Endothelial cell of umbilical vein (primary cell): ENCODE results near the gene PDIA5. TPM values are rescaled to one million over a fixed set of nuclear protein-coding genes. Genes with fewer than 3 reads are reported as not detected.

Experiments used
- BruUV-seq: library from RNA; stranded (reverse); fragments of 400-500 nt; replicated peaks from 2 replicates; lab custom pipeline; 2021; lab: Mats Ljungman, UMichigan
- CTCF ChIA-PET: fragments of 300-600, 350-600 bp; sonication (Branson Sonifier 250); formaldehyde crosslinking; loops from one replicate; lab custom pipeline; 2021; ENCODE audit warnings: antibody characterized with exemption, inconsistent platforms; lab: Charles Lee
- POLR2A ChIA-PET: fragments of 300-600, 350-600 bp; sonication (Branson Sonifier 250); formaldehyde crosslinking; loops from one replicate; lab custom pipeline; 2021; ENCODE audit warnings: antibody characterized with exemption, inconsistent platforms; lab: Charles Lee
- DNase-seq: peaks from one replicate; pipeline ENCODE4 v3.0.0-alpha.2; 2011; ENCODE audit warnings: low read depth, low spot score
- FAIRE-seq: peaks from 2 replicates; lab custom pipeline; 2011; peaks lifted over from hg19 to GRCh38; lab: Jason Lieb, UNC
- H2AFZ ChIP-seq: 2 replicates; pipeline ENCODE4 v1.6.0; 2012; ENCODE audit warnings: low read depth, low read length, control low read depth, inconsistent platforms
- H3K27ac ChIP-seq: 2 replicates; pipeline ENCODE4 v1.5.1; 2011; ENCODE audit warnings: low read depth, mild to moderate bottlenecking, control low read depth, low read length, moderate library complexity; ENCODE audit not compliant: insufficient read depth
- H3K27me3 ChIP-seq, 2 experiments: 2 replicates each; pipeline versions ENCODE4 v1.6.0 to v1.6.1; 2011; ENCODE audit warnings: low read length in 2 of 2, mixed read lengths in 1 of 2; ENCODE audit not compliant: control insufficient read depth in 2 of 2, insufficient read depth in 2 of 2
- H3K36me3 ChIP-seq, 2 experiments: 2 replicates in 1 of 2; 3 replicates in 1 of 2; pipeline ENCODE4 v1.5.1; 2011; ENCODE audit warnings: low read length in 2 of 2, mild to moderate bottlenecking in 1 of 2, moderate library complexity in 1 of 2; ENCODE audit not compliant: control insufficient read depth in 2 of 2, insufficient read depth in 2 of 2; ENCODE audit errors: extremely low read depth in 1 of 2
- H3K4me1 ChIP-seq: 3 replicates; pipeline ENCODE4 v1.5.1; 2011; ENCODE audit warnings: mild to moderate bottlenecking, low read length; ENCODE audit not compliant: control insufficient read depth, insufficient read depth; ENCODE audit errors: extremely low read depth
- H3K4me2 ChIP-seq: 2 replicates; pipeline ENCODE4 v1.6.1; 2011; ENCODE audit warnings: low read length, control low read depth, mixed read lengths; ENCODE audit not compliant: insufficient read depth
- H3K4me3 ChIP-seq, 3 experiments: fragments of 200-600 bp in 1 of 3; sonication (generic), shearing (Covaris generic) in 1 of 3; replicated peaks in 1 of 3; 2 replicates each; pipeline ENCODE4 v1.5.1; 2011 to 2016; ENCODE audit warnings: control low read depth in 3 of 3, low read length in 3 of 3, mild to moderate bottlenecking in 2 of 3, inconsistent platforms in 1 of 3, low read depth in 1 of 3, moderate library complexity in 1 of 3; ENCODE audit not compliant: insufficient read depth in 1 of 3
- H3K79me2 ChIP-seq: 2 replicates; pipeline ENCODE4 v1.6.0; 2012; ENCODE audit warnings: low read length, inconsistent platforms; ENCODE audit not compliant: control insufficient read depth, insufficient read depth
- H3K9ac ChIP-seq: replicated peaks from 2 replicates; pipeline ENCODE3; 2011; ENCODE audit warnings: low read length, control low read depth; ENCODE audit not compliant: insufficient read depth; ENCODE audit errors: extremely low read depth
- H3K9me1 ChIP-seq: replicated peaks from 3 replicates; pipeline ENCODE4 v1.6.0; 2011; ENCODE audit warnings: mild to moderate bottlenecking, low read length; ENCODE audit not compliant: control insufficient read depth, insufficient read depth; ENCODE audit errors: extremely low read depth
- H3K9me3 ChIP-seq: replicated peaks from 2 replicates; pipeline ENCODE4 v1.5.1; 2012; ENCODE audit warnings: low read length, inconsistent platforms; ENCODE audit not compliant: control insufficient read depth, insufficient read depth
- H4K20me1 ChIP-seq: replicated peaks from 2 replicates; pipeline ENCODE3; 2011; ENCODE audit warnings: mild to moderate bottlenecking, low read length; ENCODE audit not compliant: control insufficient read depth, insufficient read depth; ENCODE audit errors: extremely low read depth
- EZH2 ChIP-seq: IDR thresholded peaks from 2 replicates; pipeline ENCODE4 v1.6.1; 2012; ENCODE audit warnings: borderline replicate concordance, low read depth, mild to moderate bottlenecking, moderate library complexity, low read length, inconsistent platforms; ENCODE audit not compliant: severe bottlenecking
- FOS ChIP-seq: IDR thresholded peaks from 2 replicates; pipeline ENCODE4 v1.6.1; 2011; ENCODE audit warnings: mild to moderate bottlenecking, low read length, moderate library complexity, borderline replicate concordance; ENCODE audit not compliant: insufficient read depth
- GATA2 ChIP-seq: IDR thresholded peaks from 2 replicates; pipeline ENCODE4 v1.7.0; 2011; ENCODE audit warnings: low read depth, mild to moderate bottlenecking, moderate library complexity, mixed read lengths, low read length; ENCODE audit not compliant: insufficient read length, insufficient read depth
- JUN ChIP-seq: IDR thresholded peaks from 2 replicates; pipeline ENCODE4 v1.6.1; 2011; ENCODE audit warnings: borderline replicate concordance, low read depth; ENCODE audit not compliant: insufficient read length, insufficient read depth
- MYC ChIP-seq: IDR thresholded peaks from one replicate; pipeline ENCODE4 v1.6.1; 2011; ENCODE audit warnings: mild to moderate bottlenecking, low read depth, low read length
- POLR2A ChIP-seq: IDR thresholded peaks from 2 replicates; pipeline ENCODE4 v1.6.1; 2012; ENCODE audit warnings: low read depth, mild to moderate bottlenecking, control low read depth, low read length
- POLR2AphosphoS5 ChIP-seq: IDR thresholded peaks from 2 replicates; pipeline ENCODE4 v1.6.1; 2012; ENCODE audit warnings: low read depth, mild to moderate bottlenecking, control low read depth, low read length, moderate library complexity; ENCODE audit not compliant: insufficient read depth
- dilution Hi-C: fragments of 300-500 bp; cut with MboI; formaldehyde crosslinking; loops from one replicate; pipeline ENCODE4 v1.15.0; 2019; ENCODE audit warnings: low sequenced_read_pairs; ENCODE audit not compliant: extremely low pct_ligation_motif_present
- intact Hi-C: fragments of 100-400 bp; cut with micrococcal nuclease; formaldehyde crosslinking; loops from one replicate; pipeline ENCODE4 v1.10.0; 2022
- polyA plus RNA-seq, 4 experiments: library from polyadenylated mRNA; depleted of rRNA in 3 of 4; stranded (reverse) in 3 of 4; unstranded in 1 of 4; fragments of >200 nt; gene quantifications; 2 replicates each; pipeline versions ENCODE4 v1.2.1 to v1.2.3, GENCODE V29; 2011 to 2012; ENCODE audit warnings: missing spikeins in 1 of 4
- total RNA-seq: library from RNA; stranded (reverse); gene quantifications from 2 replicates; pipeline ENCODE4 v1.2.3, GENCODE V29; 2021
- TF ChIP-seq, protein P1 (sequence below): IDR thresholded peaks from 2 replicates; pipeline ENCODE4 v1.6.1; 2011; ENCODE audit not compliant: insufficient read depth, insufficient read length
- TF ChIP-seq, protein P2 (sequence below), 2 donors: IDR thresholded peaks; 1 replicate in 1 of 2; 2 replicates in 1 of 2; pipeline ENCODE4 v1.5.1; 2011; ENCODE audit warnings: low read length in 2 of 2, mild to moderate bottlenecking in 2 of 2, moderate library complexity in 2 of 2, control low read depth in 1 of 2, inconsistent platforms in 1 of 2, low read depth in 1 of 2; ENCODE audit not compliant: insufficient read depth in 1 of 2; ENCODE audit errors: extremely low read depth in 1 of 2

PDIA5 gene
- total and polyA plus RNA-seq, 2 donors (not counting 3 experiments of a cell fraction or from before 2014, with no cell fraction given), result 55.7 to 85.6 TPM

GRCh38 chr3:123089611-123090331, 22.9 kb downstream of the PDIA5 start:
- no peak for FAIRE-seq
- no TSS peak for BruUV-seq
- Histone ChIP-seq H3K4me2 (no peak overlapping the region), H3K27me3 (no peaks in the 10 kb centered on the region), H3K4me1 (peaks cover 5% of the 10 kb centered on the region), H4K20me1 (no peaks in the 10 kb centered on the region), H3K27ac (no peak overlapping the region), H3K36me3 (peaks cover 4 to 20% of the 10 kb centered on the region in 2 experiments), H2AFZ (no peak overlapping the region), H3K79me2 (peaks cover 66% of the 10 kb centered on the region), H3K9ac (no peak overlapping the region), H3K4me3 (no peak overlapping the region), H3K9me1 (no peaks in the 10 kb centered on the region), H3K9me3 (no peaks in the 10 kb centered on the region)
- DNase-seq, result no peak
- CTCF ChIA-PET, result interaction anchor here (1.0 to 1.5 kb wide), 3 partner anchors 22 to 46 kb away, joined by 3 to 6 read pairs (median 4); partner anchors contain the start of gene PDIA5
- dilution Hi-C loops, result no loop called here
- POLR2A ChIA-PET, result interaction anchor here (1.1 kb wide), 1 partner anchor 23 kb away, joined by 3 read pairs; the partner anchor contains the start of gene PDIA5
- intact Hi-C loops, result loop anchor here (10.0 kb wide), 2 partner anchors 295 to 495 kb away; partner anchors contain the start of genes HACD2, HSPBAP1 and SLC49A4
- TF ChIP-seq, protein P1, sequence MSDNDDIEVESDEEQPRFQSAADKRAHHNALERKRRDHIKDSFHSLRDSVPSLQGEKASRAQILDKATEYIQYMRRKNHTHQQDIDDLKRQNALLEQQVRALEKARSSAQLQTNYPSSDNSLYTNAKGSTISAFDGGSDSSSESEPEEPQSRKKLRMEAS, result no peak
- TF ChIP-seq POLR2AphosphoS5 (no peak), MYC (no peak), GATA2 (no peak), FOS (no peak), EZH2 (no peak), JUN (no peak), POLR2A (no peak)
- TF ChIP-seq, protein P2, sequence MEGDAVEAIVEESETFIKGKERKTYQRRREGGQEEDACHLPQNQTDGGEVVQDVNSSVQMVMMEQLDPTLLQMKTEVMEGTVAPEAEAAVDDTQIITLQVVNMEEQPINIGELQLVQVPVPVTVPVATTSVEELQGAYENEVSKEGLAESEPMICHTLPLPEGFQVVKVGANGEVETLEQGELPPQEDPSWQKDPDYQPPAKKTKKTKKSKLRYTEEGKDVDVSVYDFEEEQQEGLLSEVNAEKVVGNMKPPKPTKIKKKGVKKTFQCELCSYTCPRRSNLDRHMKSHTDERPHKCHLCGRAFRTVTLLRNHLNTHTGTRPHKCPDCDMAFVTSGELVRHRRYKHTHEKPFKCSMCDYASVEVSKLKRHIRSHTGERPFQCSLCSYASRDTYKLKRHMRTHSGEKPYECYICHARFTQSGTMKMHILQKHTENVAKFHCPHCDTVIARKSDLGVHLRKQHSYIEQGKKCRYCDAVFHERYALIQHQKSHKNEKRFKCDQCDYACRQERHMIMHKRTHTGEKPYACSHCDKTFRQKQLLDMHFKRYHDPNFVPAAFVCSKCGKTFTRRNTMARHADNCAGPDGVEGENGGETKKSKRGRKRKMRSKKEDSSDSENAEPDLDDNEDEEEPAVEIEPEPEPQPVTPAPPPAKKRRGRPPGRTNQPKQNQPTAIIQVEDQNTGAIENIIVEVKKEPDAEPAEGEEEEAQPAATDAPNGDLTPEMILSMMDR (IDR thresholded peaks at IDR 0.05; ENCODE audit: extremely low read depth in 1 of 2, insufficient read depth in 1 of 2, low read depth in 1 of 2, low read length in 2 of 2), result no peak
